Ectodermal cell (in vitro differentiated cells): ENCODE measurements around the gene CREB3.
A peak's percentile ranks its signal among the peaks of the same experiment; 100 is the strongest.

Experiments
- H3K27ac ChIP-seq: 2 replicates; pipeline ENCODE4 v1.7.0; 2013; ENCODE audit warnings: mild to moderate bottlenecking, low read depth, low read length; ENCODE audit not compliant: insufficient read depth, poor library complexity, severe bottlenecking
- H3K27me3 ChIP-seq: 2 replicates; pipeline ENCODE4 v1.7.0; 2013; ENCODE audit warnings: mild to moderate bottlenecking, low read length; ENCODE audit not compliant: insufficient read depth, control insufficient read depth, poor library complexity, severe bottlenecking
- H3K36me3 ChIP-seq: one replicate; pipeline ENCODE4 v1.7.0; 2013; ENCODE audit warnings: low read length; ENCODE audit not compliant: control insufficient read depth, insufficient read depth
- H3K4me1 ChIP-seq: one replicate; pipeline ENCODE4 v1.7.0; 2013; ENCODE audit warnings: low read length; ENCODE audit not compliant: control insufficient read depth, insufficient read depth
- H3K4me3 ChIP-seq: 2 replicates; pipeline ENCODE4 v1.7.0; 2013; ENCODE audit warnings: low read depth, low read length, control low read depth; ENCODE audit not compliant: insufficient read depth
- H3K9me3 ChIP-seq: 2 replicates; pipeline ENCODE4 v1.7.0; 2013; ENCODE audit warnings: mild to moderate bottlenecking, low read length, moderate library complexity; ENCODE audit not compliant: control insufficient read depth
- whole genome bisulfite sequencing, 2 experiments: methylation state at CpG; one replicate each; pipeline ENCODE4 v1.1.7; 2013; ENCODE audit warnings: missing lambda C conversion rate in 2 of 2; 5-methylcytosine and 5-hydroxymethylcytosine counted together

The CREB3 gene

DNA sequence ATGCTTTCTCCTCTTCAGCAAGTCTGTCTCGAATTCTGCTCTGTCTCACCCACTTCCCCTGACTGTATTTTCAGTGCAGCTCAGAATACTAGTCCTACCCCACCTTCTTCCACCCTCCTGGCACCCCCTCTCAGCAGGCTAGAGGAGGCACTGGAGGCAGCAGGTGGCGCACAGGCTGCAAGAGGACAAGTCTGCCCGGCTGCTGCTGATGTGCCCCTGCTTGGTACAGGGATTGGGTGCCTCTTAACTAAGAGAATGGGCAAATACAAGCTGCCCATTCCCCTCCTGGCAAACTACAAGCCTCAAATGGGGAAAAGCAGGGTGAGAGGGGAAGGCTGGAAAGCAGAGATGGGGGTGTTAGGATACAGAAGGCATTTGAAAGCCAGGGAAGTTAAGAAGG lies 5.5 kb upstream of the CREB3 start:
- Histone ChIP-seq H3K27me3 (no peaks in the 10 kb centered on the region), H3K4me1 (peaks cover 51% of the 10 kb centered on the region), H3K36me3 (peaks cover 26% of the 10 kb centered on the region), H3K27ac (peak overlapping the region; percentile 97), H3K4me3 (peak overlapping the region; percentile 6), H3K9me3 (no peaks in the 10 kb centered on the region)
- 73% methylated on average over 3 of the region's 3 CpGs for WGBS, 2 experiments

DNA sequence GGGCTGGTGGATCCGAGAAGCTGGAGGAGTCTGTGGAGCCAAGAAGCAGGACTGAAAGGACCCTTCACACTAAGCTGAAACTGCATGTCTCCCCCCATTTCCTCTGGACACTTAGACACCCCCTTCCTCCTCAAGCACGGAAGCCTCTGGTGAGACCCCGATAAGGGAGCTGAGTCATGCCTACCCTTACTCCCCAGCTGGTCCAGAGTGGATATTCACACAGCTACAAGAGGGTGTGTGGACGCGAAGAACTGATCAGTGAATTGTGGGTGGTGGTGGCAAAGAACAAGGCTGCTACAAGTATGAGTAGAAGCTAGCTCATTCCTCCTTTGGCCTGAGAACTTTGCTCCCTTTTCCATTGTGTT lies 4.8 kb upstream of the CREB3 start:
- H3K4me3 ChIP-seq: peak overlapping the region; percentile 27
- 39 to 51% methylated on average over 5 of the region's 5 CpGs for WGBS, 2 experiments
- no peaks in the 10 kb centered on the region for H3K9me3 ChIP-seq
- H3K27ac ChIP-seq: peak overlapping the region; percentile 97
- peaks cover 18% of the 10 kb centered on the region for H3K36me3 ChIP-seq
- H3K4me1 ChIP-seq: peaks cover 51% of the 10 kb centered on the region
- no peaks in the 10 kb centered on the region for H3K27me3 ChIP-seq

DNA sequence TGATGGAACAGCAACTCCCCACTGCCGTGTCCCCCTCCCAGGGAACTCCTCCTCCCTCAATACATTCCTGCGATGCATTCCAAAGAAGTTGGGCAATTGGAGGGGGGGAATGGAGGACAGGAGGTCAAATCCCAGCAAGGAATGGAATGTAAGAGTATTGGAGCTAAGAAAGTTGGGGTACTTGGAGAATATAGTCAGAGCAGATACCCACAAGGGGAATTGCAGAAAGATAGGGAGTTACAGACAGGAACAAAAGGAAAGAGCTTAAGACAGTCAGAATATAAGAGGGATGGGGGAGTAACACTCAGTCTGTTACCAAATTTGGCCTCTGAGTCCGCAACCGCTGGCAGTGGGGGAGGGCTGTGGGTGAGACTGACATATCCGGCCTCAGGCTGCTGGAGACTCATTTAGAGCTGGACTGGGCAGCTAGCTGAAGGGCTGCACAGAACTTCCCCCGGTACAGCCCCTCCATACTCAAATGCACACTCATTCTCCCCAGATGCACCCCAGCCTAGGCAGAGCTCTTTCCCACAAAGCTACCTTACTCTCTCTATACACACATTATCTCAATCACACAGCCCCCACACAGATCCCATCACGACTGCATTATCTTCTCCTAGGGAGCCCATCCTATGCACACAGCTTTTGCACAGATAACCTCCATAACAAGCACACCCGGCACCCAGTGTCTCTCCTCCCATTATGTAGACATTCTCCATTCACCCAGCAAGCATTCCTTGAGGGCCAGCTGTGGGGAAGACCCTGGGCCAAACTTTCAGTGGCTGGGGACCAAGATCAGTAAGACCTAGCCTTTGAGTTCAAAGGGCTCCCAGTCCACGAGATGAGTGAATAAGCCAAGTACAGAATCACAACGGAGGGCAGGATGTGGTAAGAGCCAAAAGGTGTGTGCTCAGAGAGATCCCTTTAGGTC lies 4.2 kb upstream of the CREB3 start:
- Histone ChIP-seq H3K4me1 (peaks cover 54% of the 10 kb centered on the region), H3K27me3 (no peaks in the 10 kb centered on the region), H3K36me3 (peaks cover 16% of the 10 kb centered on the region), H3K9me3 (no peaks in the 10 kb centered on the region), H3K4me3 (peak overlapping the region; percentile 32), H3K27ac (peak overlapping the region; percentile 97)
- WGBS, 2 experiments: 12 to 18% methylated on average over 9 to 10 of the region's 10 CpGs

DNA sequence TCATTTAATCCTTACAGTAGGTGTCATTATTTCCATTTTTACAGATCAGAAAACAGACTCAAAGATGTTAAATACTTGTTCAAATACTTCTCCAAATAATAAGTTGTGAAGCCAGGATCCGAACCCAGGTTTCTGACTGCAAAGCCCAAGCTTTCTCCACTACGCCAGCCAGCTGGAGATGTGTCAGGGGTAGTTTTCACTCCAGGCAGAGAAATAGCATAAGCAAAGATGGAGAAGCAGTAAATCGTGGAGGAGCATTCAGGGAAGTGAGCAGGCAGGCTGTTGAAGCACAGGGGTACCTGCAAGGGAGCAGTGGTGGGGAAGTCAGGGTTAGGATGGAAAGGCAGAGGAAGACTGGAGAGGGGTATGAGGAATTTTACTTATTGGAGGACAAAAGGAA lies 3.4 kb upstream of the CREB3 start:
- no peaks in the 10 kb centered on the region for H3K9me3 ChIP-seq
- no peaks in the 10 kb centered on the region for H3K27me3 ChIP-seq
- WGBS, 2 experiments: 87 to 93% methylated on average over 3 of the region's 3 CpGs
- H3K4me1 ChIP-seq: peaks cover 58% of the 10 kb centered on the region
- H3K4me3 ChIP-seq: peak overlapping the region; percentile 18
- H3K27ac ChIP-seq: peak overlapping the region; percentile 57
- H3K36me3 ChIP-seq: peaks cover 11% of the 10 kb centered on the region

DNA sequence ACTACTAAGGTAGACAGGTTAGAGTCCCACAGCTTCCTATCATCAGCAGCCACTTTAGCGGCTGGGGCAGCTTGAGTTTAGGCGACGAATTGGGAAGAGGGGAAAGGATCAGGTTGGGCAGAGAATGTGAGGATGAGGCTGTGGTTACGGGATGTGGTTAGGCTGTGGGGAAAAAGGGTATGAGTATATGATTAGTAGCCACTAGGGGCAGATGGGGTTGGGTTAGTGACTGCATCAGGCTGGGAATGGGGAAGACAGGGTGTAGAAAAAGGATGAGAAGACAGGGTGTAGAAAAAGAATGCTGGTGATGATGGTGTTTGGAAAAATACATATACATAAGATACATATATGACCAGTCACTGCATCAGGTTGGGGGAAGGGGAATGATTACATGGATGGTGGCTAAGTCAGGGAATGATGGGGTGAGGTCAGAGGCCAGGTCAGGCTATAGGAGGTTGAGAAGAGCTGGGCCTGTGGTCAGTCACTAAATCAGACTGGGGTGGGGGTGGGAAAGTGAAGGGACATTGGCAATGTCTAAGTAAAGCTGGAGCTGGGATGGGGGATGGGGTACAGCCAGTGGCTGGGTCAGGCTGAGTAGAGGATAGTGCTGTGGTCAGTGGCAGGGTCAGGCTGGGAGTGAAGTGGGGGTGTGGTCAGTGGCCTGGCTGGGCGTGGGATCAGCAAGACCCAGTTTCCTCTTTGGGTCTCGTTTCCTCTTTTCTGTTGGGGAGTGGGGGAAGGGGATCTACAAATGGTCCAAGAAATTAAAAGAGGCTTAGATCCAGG lies 2.6 kb upstream of the CREB3 start:
- no peaks in the 10 kb centered on the region for H3K9me3 ChIP-seq
- no peak overlapping the region for H3K4me3 ChIP-seq
- H3K36me3 ChIP-seq: peaks cover 3% of the 10 kb centered on the region
- no peak overlapping the region for H3K27ac ChIP-seq
- WGBS, 2 experiments: 29 to 31% methylated on average over 6 of the region's 6 CpGs
- H3K4me1 ChIP-seq: peaks cover 58% of the 10 kb centered on the region
- no peaks in the 10 kb centered on the region for H3K27me3 ChIP-seq

DNA sequence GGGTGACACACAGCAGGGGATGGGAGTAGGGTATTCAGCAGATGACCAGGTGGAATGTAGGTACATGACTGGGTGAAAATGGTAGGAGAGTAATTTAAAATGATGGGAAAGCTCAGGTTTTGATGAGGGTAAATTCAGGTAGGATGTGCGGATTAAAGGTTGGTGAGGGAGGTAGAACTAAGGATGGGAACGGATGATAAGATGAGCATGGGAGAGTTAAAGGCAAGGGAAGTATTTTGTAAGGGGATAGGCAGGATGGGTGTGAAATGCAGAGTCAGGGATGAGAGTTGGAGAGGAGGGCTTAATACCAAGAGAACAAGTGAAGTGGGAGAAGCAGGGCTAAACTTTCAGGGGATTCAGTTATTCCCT lies 2.0 kb upstream of the CREB3 start:
- 89 to 95% methylated on average over 2 of the region's 2 CpGs for WGBS, 2 experiments
- Histone ChIP-seq H3K9me3 (no peaks in the 10 kb centered on the region), H3K4me3 (peak overlapping the region; percentile 67), H3K36me3 (peaks cover 6% of the 10 kb centered on the region), H3K27ac (no peak overlapping the region), H3K4me1 (peaks cover 58% of the 10 kb centered on the region), H3K27me3 (no peaks in the 10 kb centered on the region)

DNA sequence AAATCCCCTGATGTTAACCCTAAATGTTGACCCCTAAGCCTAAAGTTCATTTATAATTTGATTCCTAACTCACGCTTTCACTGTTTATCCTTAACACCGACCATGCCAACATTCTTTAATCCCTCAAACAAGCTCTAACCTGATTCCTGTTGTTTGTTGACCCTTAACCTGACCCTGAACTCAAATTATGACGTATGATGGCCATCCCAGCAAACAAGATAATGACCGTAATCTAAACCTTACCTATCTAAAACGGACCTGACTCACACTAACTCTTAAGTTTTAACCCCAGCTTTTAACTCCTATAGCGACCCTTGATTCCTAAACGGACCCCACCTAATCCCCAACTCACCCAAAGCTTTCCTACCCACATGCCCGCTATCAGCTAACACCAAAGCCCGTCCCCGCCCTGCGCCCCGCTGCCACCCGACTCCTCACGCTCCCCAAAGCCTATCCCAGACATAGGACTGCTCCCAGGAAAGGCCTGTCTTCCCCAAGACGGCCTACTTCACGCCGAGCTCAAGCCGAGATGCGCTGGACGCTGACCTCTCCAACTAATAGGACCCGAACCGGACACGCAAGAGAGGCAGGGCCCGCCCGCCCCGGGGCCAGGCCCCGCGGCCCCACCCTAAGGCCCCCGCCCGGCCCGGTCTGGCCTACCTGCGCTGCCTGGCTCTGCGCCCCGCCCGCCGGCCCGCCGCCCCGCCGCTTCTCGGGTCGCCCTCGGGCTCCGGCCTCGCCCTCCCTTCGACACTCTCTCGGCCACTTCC lies 866 bp upstream of the CREB3 start:
- H3K36me3 ChIP-seq: peaks cover 8% of the 10 kb centered on the region
- peaks cover 52% of the 10 kb centered on the region for H3K4me1 ChIP-seq
- peak overlapping the region; percentile 83 for H3K27ac ChIP-seq
- H3K27me3 ChIP-seq: no peaks in the 10 kb centered on the region
- H3K4me3 ChIP-seq: peak overlapping the region; percentile 67
- no peaks in the 10 kb centered on the region for H3K9me3 ChIP-seq
- 1% methylated on average over 47 of the region's 47 CpGs for WGBS, 2 experiments

DNA sequence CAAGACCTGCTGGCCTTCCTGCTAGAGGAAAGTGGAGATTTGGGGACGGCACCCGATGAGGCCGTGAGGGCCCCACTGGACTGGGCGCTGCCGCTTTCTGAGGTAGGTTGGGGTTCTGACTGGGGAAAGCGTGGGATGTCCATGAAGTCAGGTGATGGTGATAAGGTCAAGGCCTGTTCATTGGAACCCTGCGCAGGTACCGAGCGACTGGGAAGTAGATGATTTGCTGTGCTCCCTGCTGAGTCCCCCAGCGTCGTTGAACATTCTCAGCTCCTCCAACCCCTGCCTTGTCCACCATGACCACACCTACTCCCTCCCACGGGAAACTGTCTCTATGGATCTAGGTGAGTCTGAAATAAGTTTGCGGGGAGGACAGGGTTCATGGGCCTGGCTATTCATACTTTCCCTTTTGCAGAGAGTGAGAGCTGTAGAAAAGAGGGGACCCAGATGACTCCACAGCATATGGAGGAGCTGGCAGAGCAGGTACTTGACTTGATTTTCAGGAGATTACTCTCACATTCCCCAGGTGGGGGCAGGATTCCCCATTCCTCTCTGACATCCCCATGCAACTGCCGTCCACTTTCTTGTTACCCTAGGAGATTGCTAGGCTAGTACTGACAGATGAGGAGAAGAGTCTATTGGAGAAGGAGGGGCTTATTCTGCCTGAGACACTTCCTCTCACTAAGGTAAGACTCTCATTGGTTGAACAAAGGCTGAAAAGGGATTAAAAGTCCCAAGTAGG lies 505 bp downstream of the CREB3 start:
- no peaks in the 10 kb centered on the region for H3K9me3 ChIP-seq
- H3K27me3 ChIP-seq: no peaks in the 10 kb centered on the region
- peak overlapping the region; percentile 83 for H3K27ac ChIP-seq
- peaks cover 41% of the 10 kb centered on the region for H3K4me1 ChIP-seq
- peaks cover 22% of the 10 kb centered on the region for H3K36me3 ChIP-seq
- peak overlapping the region; percentile 67 for H3K4me3 ChIP-seq
- WGBS, 2 experiments: 0 to 2% methylated on average over 13 to 14 of the region's 14 CpGs

DNA sequence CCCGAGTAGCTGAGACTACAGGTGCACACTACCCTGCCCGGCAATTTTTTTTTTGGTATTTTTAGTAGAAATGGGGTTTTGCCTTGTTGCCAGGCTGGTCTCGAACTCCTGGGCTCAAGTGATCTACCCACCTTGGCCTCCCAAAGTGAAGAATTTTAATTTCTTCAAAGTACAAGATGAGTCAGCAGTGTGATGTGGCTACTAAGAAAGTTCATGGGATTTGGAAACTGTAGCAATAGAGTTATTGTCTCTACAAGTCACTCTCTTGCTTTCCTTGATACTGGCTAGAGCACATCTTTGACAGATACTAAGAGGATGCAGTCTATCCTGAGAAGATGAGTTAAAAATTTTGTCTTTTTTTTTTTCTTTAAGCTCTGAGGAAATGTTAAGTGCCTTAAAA lies 1.6 kb downstream of the CREB3 start:
- H3K4me1 ChIP-seq: peaks cover 30% of the 10 kb centered on the region
- no peak overlapping the region for H3K27ac ChIP-seq
- H3K9me3 ChIP-seq: no peaks in the 10 kb centered on the region
- peaks cover 33% of the 10 kb centered on the region for H3K36me3 ChIP-seq
- WGBS, 2 experiments: 76 to 96% methylated on average over 3 of the region's 3 CpGs
- no peaks in the 10 kb centered on the region for H3K27me3 ChIP-seq
- no peak overlapping the region for H3K4me3 ChIP-seq
